DMS79 treated with DMSO at 0.1 percent for 48 hours (cell line): Measurements from ENCODE around the gene TST.

Experiments used
- DNase-seq: peaks from one replicate; lab custom pipeline; 2025; lab: John Stamatoyannopoulos, UW

Gene TST

GRCh38 chr22:36981247-36981775, 37.9 kb downstream of the TST start:
- no peak for DNase-seq

GRCh38 chr22:36979016-36979910, 40.0 kb downstream of the TST start:
- no peak for DNase-seq

GRCh38 chr22:36977947-36978660, 41.1 kb downstream of the TST start:
- peak; percentile 53 for DNase-seq

- no peak for DNase-seq
Measured at GRCh38 chr22:36977401-36977861, 41.8 kb downstream of the TST start.

- no peak for DNase-seq
Measured at GRCh38 chr22:36976606-36977005, 42.6 kb downstream of the TST start.

- DNase-seq = no peak
Measured at GRCh38 chr22:36971341-36972125, 47.7 kb downstream of the TST start.

- DNase-seq = no peak
Measured at GRCh38 chr22:36968249-36968964, 50.8 kb downstream of the TST start.

- DNase-seq = no peak
Measured at GRCh38 chr22:36966851-36967540, 52.3 kb downstream of the TST start.

GRCh38 chr22:36965696-36966095, 53.6 kb downstream of the TST start:
- DNase-seq = no peak

- no peak for DNase-seq
Measured at GRCh38 chr22:36964106-36964505, 55.1 kb downstream of the TST start.

- no peak for DNase-seq
Measured at GRCh38 chr22:36963302-36963701, 55.9 kb downstream of the TST start.

GRCh38 chr22:36961626-36962025, 57.6 kb downstream of the TST start:
- DNase-seq = no peak
